GM19025 (cell line): ENCODE data around the gene HACD4.
"Not testable (repeated sequence)": the region's sequence is repeated elsewhere in the genome, so short reads cannot be mapped to it uniquely, and the experiment has no call there.

Experiments used
- ATAC-seq: cut with Tn5 transposase; IDR thresholded peaks from one replicate; pipeline ENCODE4 v1.9.1; 2021; ENCODE audit warnings: mild to moderate bottlenecking, low read depth, moderate library complexity; ENCODE audit not compliant: unreplicated experiment

HACD4 gene

GRCh38 chr9:20974191-20974938, 57.1 kb downstream of the HACD4 start:
- ATAC-seq: not testable (repeated sequence)

GRCh38 chr9:20973246-20973947, 58.0 kb downstream of the HACD4 start:
- ATAC-seq: not testable (repeated sequence)

- ATAC-seq: no peak
Measured at GRCh38 chr9:20972684-20973083, 58.8 kb downstream of the HACD4 start.

GRCh38 chr9:20962536-20963225, 68.8 kb downstream of the HACD4 start:
- ATAC-seq: no peak

- ATAC-seq: no peak
Measured at GRCh38 chr9:20950707-20951106, 80.7 kb downstream of the HACD4 start.
